HG03045 (cell line): ENCODE results near the gene OBSL1.

Source experiments
- ATAC-seq: cut with Tn5 transposase; IDR thresholded peaks from one replicate; pipeline ENCODE4 v1.9.1; 2021; ENCODE audit warnings: mild to moderate bottlenecking, moderate library complexity; ENCODE audit not compliant: unreplicated experiment

Gene OBSL1

DNA sequence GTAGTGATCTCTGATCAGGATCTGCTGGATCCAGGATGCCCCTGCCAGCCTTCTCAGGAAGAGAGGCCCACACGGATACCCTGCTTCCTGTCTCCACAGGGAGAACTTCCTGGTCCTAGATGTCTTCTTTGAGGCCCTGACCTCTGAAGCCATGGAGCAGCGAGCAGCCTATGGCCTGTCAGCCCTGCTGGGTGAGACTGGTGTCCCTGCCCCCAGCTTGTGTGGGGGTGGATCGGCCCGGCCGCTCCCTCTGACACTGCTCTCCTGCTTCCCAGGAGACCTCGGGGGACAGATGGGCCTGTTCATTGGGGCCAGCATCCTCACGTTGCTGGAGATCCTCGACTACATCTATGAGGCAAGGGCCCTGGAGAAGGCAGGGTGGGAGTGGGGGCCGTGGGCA lies 34.4 kb downstream of the OBSL1 start:
- no peak for ATAC-seq

GRCh38 chr2:219536425-219536824 lies 34.9 kb downstream of the OBSL1 start:
- ATAC-seq, result no peak

DNA sequence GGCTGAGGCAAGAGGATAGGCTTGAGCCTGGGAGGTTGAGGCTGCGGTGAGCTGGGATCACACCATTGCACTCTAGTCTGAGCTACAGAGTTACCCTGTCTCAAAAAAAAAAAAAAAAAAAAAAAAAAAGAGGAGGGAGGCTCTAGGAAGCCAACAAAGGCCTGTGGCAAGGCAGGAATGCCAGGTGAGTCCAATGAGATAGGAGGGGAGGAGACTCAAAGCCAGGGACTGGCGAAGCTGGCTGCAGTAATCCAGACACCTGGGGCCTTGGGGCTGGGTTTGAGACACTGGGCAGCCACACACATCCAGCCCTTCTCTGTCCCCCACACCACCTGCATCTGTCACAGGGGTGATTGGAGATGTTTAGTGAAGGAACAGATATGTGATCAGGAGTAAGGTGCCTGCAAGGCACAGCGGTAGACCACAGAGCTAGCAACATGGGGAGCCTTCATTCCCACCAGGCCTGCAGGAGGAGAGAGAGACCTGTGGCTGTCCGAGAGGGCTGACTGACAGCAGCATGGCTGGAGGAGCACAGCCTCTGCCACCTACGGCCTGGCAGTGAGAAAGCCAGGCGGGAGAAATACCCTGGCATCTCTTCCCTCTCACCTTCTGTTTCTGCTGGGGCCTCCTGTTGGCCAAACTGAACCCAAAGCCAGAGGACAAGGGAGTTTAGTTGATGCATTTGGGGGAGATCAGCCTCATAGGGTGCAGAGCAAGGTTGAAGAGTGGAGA lies 37.2 kb downstream of the OBSL1 start:
- no peak for ATAC-seq

DNA sequence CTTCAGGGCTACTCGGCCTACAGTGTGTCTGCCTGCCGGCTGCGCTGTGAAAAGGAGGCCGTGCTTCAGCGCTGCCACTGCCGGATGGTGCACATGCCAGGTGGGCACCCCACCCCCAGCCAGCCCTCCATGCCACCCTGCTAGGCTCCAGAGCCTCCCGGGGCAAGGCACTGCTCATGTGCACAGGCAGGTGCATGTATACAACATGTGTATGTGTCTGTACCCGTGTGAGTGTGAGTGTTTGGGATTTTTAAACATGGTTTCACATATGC lies 39.0 kb downstream of the OBSL1 start:
- no peak for ATAC-seq

DNA sequence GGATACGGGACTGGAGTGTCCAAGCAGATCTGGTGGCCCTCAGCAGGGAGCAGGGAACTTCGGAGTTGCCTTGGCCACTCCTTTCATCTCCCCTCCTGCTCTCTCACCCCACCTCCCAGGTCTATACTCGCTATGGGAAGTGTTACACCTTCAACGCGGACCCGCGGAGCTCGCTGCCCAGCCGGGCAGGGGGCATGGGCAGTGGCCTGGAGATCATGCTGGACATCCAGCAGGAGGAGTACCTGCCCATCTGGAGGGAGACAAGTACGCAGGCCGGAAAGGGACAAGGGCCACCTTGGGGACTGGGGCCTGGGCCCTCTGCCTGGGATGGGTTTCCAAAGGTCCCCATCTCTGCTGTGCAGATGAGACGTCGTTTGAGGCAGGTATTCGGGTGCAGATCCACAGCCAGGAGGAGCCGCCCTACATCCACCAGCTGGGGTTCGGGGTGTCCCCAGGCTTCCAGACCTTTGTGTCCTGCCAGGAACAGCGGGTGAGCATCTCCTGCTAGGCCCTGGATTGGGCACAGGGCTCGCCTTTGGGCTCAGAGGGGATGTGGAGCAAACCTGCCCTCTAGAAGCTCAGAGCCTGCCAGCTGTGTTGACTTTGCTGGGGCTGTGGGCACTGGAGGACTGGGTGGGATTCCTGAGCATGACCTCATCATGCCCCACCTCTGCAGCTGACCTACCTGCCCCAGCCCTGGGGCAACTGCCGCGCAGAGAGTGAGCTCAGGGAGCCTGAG lies 39.5 kb downstream of the OBSL1 start:
- no peak for ATAC-seq

DNA sequence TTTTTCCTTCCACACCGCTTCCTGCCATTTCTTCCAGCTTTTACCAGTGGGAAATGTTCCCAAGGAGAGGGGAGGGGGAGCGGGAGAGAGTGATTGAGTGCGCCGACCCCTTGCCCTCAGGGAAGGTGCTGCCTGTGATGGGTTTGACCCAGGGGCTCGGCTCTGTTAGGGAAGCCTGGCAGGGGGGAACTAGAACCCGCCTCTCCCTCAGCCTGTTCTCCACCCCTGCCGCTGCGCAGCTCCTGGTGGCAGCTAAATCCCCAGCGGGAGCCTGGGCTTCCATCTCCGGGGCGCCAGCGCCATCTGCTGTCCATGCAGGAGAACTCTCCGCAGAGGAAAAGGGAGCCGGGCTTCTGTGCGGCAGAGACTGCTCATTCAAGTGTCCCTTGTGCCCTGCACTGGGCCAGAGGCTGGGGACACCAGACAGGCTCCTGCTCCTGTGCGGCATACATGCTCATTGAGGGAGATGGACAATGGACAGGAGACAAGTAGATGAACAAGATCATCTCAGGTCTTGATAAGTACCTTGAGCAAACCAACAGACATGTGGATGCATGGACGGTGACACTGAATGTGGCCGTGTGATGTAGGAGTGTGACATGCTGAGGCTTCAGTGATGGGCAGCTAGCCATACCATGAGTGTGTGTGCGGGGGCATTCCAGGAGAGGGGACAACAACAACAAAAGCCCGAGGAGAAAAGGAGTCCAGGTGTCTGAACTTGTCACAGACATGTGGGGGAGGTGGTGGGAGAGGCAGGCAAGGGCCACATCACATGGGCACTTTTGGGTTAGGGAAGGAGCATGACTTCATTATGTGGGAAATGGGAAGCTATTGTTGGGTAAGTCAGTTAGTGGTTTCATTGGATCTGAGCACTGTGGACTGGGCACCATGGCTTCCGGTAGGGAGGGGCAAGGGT lies 41.0 kb downstream of the OBSL1 start:
- peak; percentile 64 for ATAC-seq

DNA sequence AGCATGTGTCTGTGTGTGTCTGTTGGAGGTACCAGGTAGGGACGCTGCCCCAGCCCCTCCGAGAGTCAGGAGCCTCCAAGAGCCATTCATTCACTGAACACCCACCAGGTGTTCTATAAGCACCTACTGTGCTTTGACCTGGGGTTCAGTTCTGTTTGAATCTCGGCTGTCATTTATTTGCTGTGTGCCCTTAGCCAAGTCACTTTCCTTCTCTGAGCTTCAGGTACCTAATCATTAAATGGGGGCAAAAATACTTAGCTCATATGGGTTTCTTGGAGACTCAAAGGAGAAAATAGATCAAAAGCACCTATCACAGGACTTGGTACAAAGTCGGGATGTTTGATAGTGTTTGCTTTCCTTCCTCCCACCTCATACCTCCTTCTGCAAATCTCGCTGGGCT lies 43.9 kb downstream of the OBSL1 start:
- no peak for ATAC-seq

DNA sequence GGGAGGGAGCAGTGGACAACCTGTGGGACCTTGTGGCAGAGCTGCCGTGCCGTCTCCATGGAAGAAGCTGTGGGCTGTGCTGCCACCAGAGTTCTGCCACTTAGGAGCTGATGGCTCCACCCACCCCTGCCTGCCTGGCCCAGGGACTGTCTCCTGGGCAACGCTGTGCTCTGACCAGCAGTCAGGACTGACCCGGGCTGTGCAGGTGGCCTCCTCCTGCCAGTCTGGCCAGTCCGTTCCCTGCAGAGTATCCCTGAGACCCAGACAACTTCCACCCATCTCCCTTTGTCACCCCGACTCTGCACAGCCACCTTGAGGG lies 44.3 kb downstream of the OBSL1 start:
- ATAC-seq, result no peak

DNA sequence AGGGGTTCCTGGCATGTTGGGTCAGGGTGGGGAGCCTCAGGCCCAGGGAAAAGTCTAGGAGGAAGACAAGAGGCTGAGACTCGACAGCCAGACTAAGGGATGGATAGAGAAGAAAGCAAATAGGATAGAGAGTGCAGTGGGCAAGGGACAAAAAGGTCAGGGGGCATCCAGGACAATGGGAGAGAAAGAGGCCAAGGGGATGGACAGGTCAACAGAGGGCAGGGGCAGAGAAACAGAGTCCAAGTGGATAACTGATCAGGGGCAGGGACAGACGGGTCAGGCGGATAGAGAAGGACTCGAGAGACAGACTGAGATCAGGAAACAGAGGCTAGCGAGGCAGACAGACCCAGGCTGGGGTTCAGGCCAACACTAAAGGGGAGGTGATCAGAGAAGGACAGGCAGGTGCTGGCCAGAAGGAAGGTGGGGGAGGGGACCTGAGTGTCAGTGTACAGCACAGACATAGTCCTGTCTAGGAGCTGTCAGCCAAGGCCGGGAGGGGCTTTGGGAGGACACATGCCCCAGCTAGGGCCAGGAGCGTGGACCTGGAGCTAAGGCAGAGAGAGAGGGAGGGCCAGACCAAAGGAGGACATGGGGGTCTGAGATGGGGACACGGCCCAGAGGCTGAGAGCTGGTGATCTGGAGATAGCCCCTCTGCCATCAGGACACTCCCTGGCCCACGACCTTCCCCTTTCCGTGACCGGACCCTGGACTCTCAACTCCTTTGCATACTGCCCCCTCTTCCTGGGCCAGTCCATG lies 44.8 kb downstream of the OBSL1 start:
- ATAC-seq, result no peak

DNA sequence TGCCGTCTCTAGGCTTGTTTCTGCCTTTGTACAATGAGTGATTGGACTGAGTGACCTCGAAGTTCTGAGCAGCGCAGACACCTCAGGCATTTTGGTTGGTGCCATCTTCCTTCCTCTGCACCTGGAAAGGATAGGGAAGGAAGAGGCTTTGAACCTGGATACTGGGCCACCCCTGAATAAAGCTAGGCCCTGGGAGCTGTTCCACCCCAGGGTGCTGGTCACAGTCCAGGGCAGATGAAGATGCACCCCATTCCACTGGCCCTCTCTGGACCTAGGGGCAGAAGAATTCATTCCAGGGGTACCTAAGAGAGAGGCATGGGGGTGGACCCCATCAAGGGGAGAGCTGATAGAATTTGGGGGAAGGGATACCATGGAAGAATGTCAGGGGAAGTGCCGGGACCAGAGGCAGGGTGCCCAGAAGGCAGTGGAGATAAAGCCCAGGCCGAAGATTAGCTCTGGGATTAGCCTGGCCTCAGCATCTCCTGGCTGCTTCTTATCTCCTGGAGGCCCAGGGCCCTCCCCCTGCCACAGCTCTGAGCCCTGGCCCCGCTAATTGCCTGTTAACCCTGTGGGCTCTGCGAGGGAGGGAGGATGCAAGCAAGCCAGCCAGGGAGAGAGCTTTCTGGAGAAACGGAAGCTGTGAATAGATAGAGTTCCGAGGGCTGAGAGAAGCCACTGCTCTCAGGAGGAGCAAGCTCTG lies 45.7 kb downstream of the OBSL1 start:
- ATAC-seq, result no peak

GRCh38 chr2:219524817-219525216 lies 46.5 kb downstream of the OBSL1 start:
- no peak for ATAC-seq

- no peak for ATAC-seq
These were observed 48.2 kb downstream of the OBSL1 start for GRCh38 chr2:219523031-219523671.

- ATAC-seq, result no peak
These were observed 49.0 kb downstream of the OBSL1 start for GRCh38 chr2:219522111-219523030.

- ATAC-seq, result no peak
These were observed 50.1 kb downstream of the OBSL1 start for GRCh38 chr2:219521066-219521880.

GRCh38 chr2:219520079-219520478 lies 51.3 kb downstream of the OBSL1 start:
- ATAC-seq, result no peak

GRCh38 chr2:219519526-219519916 lies 51.8 kb downstream of the OBSL1 start:
- no peak for ATAC-seq

DNA sequence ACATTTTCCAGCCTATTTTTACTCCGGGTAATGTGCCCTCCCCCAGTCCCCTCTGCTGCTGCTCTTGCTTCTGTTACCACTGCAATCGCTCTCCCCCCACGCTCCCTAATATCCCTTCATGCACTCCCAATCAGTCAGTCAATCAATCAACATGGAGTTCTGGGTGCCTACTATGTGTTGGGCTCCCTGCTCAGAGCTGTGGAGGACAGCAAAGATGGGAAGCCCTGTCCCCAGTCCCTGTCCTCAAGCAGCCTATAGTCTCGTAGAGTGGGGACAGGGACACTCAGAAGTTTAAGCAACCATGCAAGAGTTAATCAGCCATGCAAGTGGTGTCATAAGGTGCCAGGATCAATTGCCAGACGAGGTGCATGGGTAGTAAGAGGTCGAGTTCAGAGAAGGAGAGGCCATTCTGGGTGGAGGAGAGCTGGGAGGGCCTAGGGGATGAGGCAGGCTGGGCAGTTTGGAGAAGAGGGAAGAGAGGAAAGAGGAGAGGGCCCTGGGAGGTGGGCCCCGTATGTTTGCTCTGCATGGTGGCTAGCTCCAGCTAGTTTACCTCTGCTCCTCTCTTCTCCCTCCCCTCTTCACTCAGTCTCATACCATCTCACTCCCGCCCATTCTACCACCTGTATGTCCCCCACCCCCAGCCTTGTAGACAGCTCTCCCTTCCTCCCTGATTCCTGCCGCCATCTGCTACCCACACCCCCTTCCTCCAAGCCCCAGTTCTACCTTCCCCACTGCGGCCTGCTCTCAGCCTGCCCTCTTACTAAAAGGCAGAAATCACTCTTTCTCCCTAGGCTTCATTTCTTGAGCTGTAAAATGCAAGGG lies 53.2 kb downstream of the OBSL1 start:
- no peak for ATAC-seq
